Thyroid gland (tissue), 4 donors: ENCODE data around the gene KRT77. TPM values are rescaled to one million over a fixed set of nuclear protein-coding genes. Genes with fewer than 3 reads are reported as not detected.

Source experiments
- DNase-seq, 2 donors: peaks; one replicate each; pipeline ENCODE4 v3.0.0-alpha.2; 2019
- H3K27ac ChIP-seq, 3 donors: fragments of 200-600 bp; sonication (generic); 1 replicate in 2 of 3; 2 replicates in 1 of 3; pipeline ENCODE4 v1.5.1; 2016 to 2019; ENCODE audit warnings: mild to moderate bottlenecking in 1 of 3, moderate library complexity in 1 of 3
- H3K27me3 ChIP-seq: fragments of 200-600 bp; sonication (generic); one replicate; pipeline ENCODE4 v1.5.1; 2019
- H3K36me3 ChIP-seq, 2 donors: fragments of 200-600 bp; sonication (generic); one replicate each; pipeline ENCODE4 v1.5.1; 2016 to 2019
- H3K4me1 ChIP-seq, 2 donors: fragments of 200-600 bp; sonication (generic); one replicate each; pipeline ENCODE4 v1.5.1; 2017 to 2019
- H3K4me3 ChIP-seq, 3 donors: fragments of 200-600 bp; sonication (generic); replicated peaks in 1 of 3; 1 replicate in 2 of 3; 2 replicates in 1 of 3; pipeline ENCODE4 v1.5.1; 2016; ENCODE audit warnings: mild to moderate bottlenecking in 1 of 3
- H3K9me3 ChIP-seq: fragments of 200-600 bp; sonication (generic); one replicate; pipeline ENCODE4 v1.5.1; 2017
- POLR2A ChIP-seq, 2 donors: fragments of 450-650 bp; IDR thresholded peaks; one replicate each; pipeline ENCODE4 v1.6.1; 2017; ENCODE audit warnings: antibody characterized with exemption in 2 of 2, mild to moderate bottlenecking in 2 of 2, moderate library complexity in 1 of 2
- WGBS, 2 donors: methylation state at CpG; one replicate each; pipeline ENCODE4 v1.1.5; 2017; 5-methylcytosine and 5-hydroxymethylcytosine counted together
- intact Hi-C: fragments of 100-400 bp; cut with DNase I; formaldehyde crosslinking; loops from one replicate; pipeline ENCODE4 v1.15.1; 2023
- total RNA-seq, 4 donors: library from RNA; depleted of rRNA; stranded (reverse); fragments of >200 nt; gene quantifications; one replicate each; pipeline ENCODE4 v1.2.3, GENCODE V29; 2016
- TF ChIP-seq, protein P1 (sequence below), 6 experiments: fragments of 200-600 bp in 3 of 6; fragments of 450-650 bp in 3 of 6; sonication (generic) in 3 of 6; IDR thresholded peaks; one replicate each; pipeline ENCODE4 v1.5.1; 2016 to 2019; ENCODE audit warnings: antibody characterized with exemption in 6 of 6, mild to moderate bottlenecking in 2 of 6, inconsistent platforms in 1 of 6, moderate library complexity in 1 of 6

Gene KRT77
- total RNA-seq, 4 donors from 2014 or later: not detected

DNA sequence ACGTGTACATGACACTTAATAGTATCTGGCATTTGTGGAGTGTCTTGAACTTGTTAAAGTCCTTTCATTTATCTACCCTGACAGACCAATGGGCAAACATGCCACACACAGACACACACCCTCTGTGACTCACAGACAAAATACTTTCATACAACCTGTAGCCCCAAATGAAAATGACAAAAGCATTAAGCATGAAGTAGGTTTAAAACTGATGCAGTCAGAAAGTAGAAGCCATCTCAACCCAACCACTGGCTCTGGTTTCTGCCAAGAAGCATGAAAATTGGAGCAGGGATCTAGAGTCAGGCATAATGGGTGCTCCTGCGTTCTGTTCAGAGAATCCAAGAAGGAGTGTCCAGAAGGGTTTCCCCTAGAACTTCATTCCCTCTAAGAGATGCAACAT is 23.1 kb upstream of the KRT77 start:
- no peak overlapping the region for H3K27ac ChIP-seq
- no peaks in the 10 kb centered on the region for H3K9me3 ChIP-seq
- H3K27me3 ChIP-seq: no peaks in the 10 kb centered on the region
- intact Hi-C loops: no loop called here
- H3K4me1 ChIP-seq: no peaks in the 10 kb centered on the region
- no peak overlapping the region for H3K4me3 ChIP-seq
- H3K36me3 ChIP-seq: no peaks in the 10 kb centered on the region
- DNase-seq: no peak
- TF ChIP-seq POLR2A (IDR thresholded peaks at IDR 0.05): no peak
- TF ChIP-seq, protein P1, sequence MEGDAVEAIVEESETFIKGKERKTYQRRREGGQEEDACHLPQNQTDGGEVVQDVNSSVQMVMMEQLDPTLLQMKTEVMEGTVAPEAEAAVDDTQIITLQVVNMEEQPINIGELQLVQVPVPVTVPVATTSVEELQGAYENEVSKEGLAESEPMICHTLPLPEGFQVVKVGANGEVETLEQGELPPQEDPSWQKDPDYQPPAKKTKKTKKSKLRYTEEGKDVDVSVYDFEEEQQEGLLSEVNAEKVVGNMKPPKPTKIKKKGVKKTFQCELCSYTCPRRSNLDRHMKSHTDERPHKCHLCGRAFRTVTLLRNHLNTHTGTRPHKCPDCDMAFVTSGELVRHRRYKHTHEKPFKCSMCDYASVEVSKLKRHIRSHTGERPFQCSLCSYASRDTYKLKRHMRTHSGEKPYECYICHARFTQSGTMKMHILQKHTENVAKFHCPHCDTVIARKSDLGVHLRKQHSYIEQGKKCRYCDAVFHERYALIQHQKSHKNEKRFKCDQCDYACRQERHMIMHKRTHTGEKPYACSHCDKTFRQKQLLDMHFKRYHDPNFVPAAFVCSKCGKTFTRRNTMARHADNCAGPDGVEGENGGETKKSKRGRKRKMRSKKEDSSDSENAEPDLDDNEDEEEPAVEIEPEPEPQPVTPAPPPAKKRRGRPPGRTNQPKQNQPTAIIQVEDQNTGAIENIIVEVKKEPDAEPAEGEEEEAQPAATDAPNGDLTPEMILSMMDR (IDR thresholded peaks at IDR 0.05): no peak
- 58 to 71% methylated on average over 2 of the region's 2 CpGs for WGBS, 2 donors

DNA sequence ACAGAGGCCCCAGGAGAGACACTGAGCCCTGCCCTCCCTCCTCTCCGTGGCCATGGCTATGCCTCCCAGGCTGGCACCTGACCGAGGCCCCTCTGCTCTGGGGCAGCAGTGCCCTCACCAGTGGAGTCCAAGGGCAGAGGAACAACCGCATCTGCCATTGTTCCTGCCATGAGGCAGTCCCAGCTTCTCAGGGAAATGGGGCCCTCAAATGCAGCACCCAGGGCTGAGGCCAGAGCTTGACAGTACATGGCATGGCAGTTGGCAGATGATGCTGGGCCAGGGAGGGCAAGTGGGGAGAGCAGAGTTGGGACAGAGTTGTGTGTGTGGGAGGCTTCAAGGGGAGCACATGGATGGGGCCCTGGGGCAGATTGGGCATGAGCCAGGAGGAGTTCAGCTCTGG is 21.1 kb upstream of the KRT77 start:
- Histone ChIP-seq H3K27ac (no peak overlapping the region), H3K9me3 (no peaks in the 10 kb centered on the region), H3K4me1 (no peaks in the 10 kb centered on the region), H3K36me3 (no peaks in the 10 kb centered on the region), H3K4me3 (no peak overlapping the region), H3K27me3 (no peaks in the 10 kb centered on the region)
- TF ChIP-seq, protein P1 (IDR thresholded peaks at IDR 0.05): no peak
- TF ChIP-seq POLR2A (IDR thresholded peaks at IDR 0.05): no peak
- DNase-seq: no peak
- intact Hi-C loops: no loop called here
- 90 to 100% methylated on average over 2 to 3 of the region's 3 CpGs for WGBS, 2 donors

DNA sequence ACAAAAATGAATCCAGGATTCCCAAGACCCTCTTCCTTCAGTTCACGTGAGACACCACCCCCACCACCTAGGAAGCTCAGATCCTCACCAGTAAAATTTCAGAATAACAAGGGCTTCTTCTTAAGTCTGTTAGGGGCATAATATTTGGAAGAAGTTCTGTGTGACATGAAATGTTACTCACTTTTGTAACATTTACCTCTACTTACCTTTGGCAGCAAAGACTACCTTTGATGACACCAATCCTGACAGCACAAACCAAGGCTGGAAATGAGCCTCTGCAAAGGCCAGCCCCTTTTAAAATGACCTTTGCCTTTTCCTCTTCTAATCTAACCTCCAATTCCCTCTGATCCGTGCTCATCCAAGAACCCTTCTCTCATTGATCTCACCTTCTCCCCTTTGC is 19.4 kb upstream of the KRT77 start:
- 66 to 78% methylated on average over 2 of the region's 2 CpGs for WGBS, 2 donors
- TF ChIP-seq, protein P1 (IDR thresholded peaks at IDR 0.05): no peak
- TF ChIP-seq POLR2A (IDR thresholded peaks at IDR 0.05): no peak
- no peak overlapping the region for H3K27ac ChIP-seq
- no peaks in the 10 kb centered on the region for H3K9me3 ChIP-seq
- no peaks in the 10 kb centered on the region for H3K36me3 ChIP-seq
- no peak for DNase-seq
- no peaks in the 10 kb centered on the region for H3K4me1 ChIP-seq
- no peak overlapping the region for H3K4me3 ChIP-seq
- intact Hi-C loops: no loop called here
- H3K27me3 ChIP-seq: no peaks in the 10 kb centered on the region

DNA sequence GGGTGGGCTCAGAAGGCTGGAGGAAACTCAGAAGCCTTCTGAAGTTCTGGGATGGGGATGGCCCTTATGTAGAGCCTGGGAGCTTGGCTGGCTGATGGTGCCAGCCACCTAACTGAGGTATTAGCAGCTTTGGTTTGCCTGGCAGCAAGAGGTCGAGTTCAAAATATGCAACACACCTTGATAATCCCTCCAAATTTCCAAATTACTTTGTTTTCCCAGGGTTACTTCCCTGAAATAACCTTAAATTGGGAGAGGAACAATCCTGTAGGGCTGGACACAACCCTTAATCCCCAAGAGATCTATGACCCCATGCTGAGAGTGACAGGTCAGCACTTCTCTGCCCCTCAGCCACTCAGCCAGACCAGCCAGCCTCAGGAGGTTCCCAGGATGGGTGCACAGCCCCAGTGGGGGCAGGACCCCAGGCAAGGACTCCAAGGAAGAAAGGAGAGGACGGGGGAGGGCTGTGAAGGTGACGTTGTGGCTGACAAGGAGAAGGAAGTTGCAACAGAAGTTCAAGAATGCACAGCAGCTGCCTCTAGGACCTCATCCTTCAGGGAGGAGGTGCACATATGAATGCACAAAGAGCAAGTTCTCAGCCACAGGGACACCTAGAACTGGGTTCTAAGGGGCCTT is 18.6 kb upstream of the KRT77 start:
- no peaks in the 10 kb centered on the region for H3K9me3 ChIP-seq
- H3K4me3 ChIP-seq: no peak overlapping the region
- no peaks in the 10 kb centered on the region for H3K27me3 ChIP-seq
- TF ChIP-seq, protein P1 (IDR thresholded peaks at IDR 0.05): no peak
- TF ChIP-seq POLR2A (IDR thresholded peaks at IDR 0.05): no peak
- no peaks in the 10 kb centered on the region for H3K4me1 ChIP-seq
- no peak overlapping the region for H3K27ac ChIP-seq
- intact Hi-C loops: no loop called here
- no peaks in the 10 kb centered on the region for H3K36me3 ChIP-seq
- 50 to 68% methylated on average over 3 of the region's 3 CpGs for WGBS, 2 donors
- no peak for DNase-seq

DNA sequence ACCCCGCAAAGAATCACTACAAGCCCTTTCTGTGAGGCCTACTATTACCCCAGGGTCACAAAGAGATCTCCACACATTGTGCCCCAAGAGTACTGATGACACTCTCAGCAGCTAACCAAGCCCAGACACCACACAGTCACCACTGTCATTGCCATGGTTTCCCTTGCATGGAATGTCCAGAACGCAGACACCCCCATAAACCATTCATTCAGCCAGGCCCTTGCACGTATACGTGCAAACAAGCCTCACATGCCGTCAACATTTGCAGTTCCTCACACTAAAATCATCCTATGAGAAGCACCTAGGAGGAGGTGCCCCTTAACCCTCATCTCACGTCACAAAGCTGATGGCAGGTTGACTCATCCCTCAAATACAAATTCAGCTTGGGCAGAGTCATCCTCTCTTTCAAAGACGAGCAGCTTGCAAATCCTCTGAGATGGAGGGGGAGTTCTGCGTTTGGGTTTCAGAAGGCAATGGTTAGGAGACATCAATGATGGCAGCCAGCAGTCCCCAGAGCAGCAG is 17.1 kb upstream of the KRT77 start:
- intact Hi-C loops: no loop called here
- no peaks in the 10 kb centered on the region for H3K9me3 ChIP-seq
- whole genome bisulfite sequencing, 2 donors: 87 to 93% methylated on average over 6 to 8 of the region's 8 CpGs
- no peak overlapping the region for H3K4me3 ChIP-seq
- no peaks in the 10 kb centered on the region for H3K36me3 ChIP-seq
- TF ChIP-seq POLR2A (IDR thresholded peaks at IDR 0.05): no peak
- TF ChIP-seq, protein P1 (IDR thresholded peaks at IDR 0.05): no peak
- DNase-seq: no peak
- no peaks in the 10 kb centered on the region for H3K27me3 ChIP-seq
- H3K4me1 ChIP-seq: no peaks in the 10 kb centered on the region
- H3K27ac ChIP-seq: no peak overlapping the region
